Endothelial cell of umbilical vein (primary cell): Measurements from ENCODE around the gene CCN2. TPM values are rescaled to one million over a fixed set of nuclear protein-coding genes. Genes with fewer than 3 reads are reported as not detected.

ENCODE experiments used
- BruUV-seq: library from RNA; stranded (reverse); fragments of 400-500 nt; replicated peaks from 2 replicates; lab custom pipeline; 2021; lab: Mats Ljungman, UMichigan
- CTCF ChIA-PET: fragments of 300-600, 350-600 bp; sonication (Branson Sonifier 250); formaldehyde crosslinking; loops from one replicate; lab custom pipeline; 2021; ENCODE audit warnings: antibody characterized with exemption, inconsistent platforms; lab: Charles Lee
- POLR2A ChIA-PET: fragments of 300-600, 350-600 bp; sonication (Branson Sonifier 250); formaldehyde crosslinking; loops from one replicate; lab custom pipeline; 2021; ENCODE audit warnings: antibody characterized with exemption, inconsistent platforms; lab: Charles Lee
- DNase-seq: peaks from one replicate; pipeline ENCODE4 v3.0.0-alpha.2; 2011; ENCODE audit warnings: low read depth, low spot score
- FAIRE-seq: peaks from 2 replicates; lab custom pipeline; 2011; peaks lifted over from hg19 to GRCh38; lab: Jason Lieb, UNC
- H2AFZ ChIP-seq: 2 replicates; pipeline ENCODE4 v1.6.0; 2012; ENCODE audit warnings: low read depth, low read length, control low read depth, inconsistent platforms
- H3K27ac ChIP-seq: 2 replicates; pipeline ENCODE4 v1.5.1; 2011; ENCODE audit warnings: low read depth, mild to moderate bottlenecking, control low read depth, low read length, moderate library complexity; ENCODE audit not compliant: insufficient read depth
- H3K27me3 ChIP-seq, 2 experiments: 2 replicates each; pipeline versions ENCODE4 v1.6.0 to v1.6.1; 2011; ENCODE audit warnings: low read length in 2 of 2, mixed read lengths in 1 of 2; ENCODE audit not compliant: control insufficient read depth in 2 of 2, insufficient read depth in 2 of 2
- H3K36me3 ChIP-seq, 2 experiments: 2 replicates in 1 of 2; 3 replicates in 1 of 2; pipeline ENCODE4 v1.5.1; 2011; ENCODE audit warnings: low read length in 2 of 2, mild to moderate bottlenecking in 1 of 2, moderate library complexity in 1 of 2; ENCODE audit not compliant: control insufficient read depth in 2 of 2, insufficient read depth in 2 of 2; ENCODE audit errors: extremely low read depth in 1 of 2
- H3K4me1 ChIP-seq: 3 replicates; pipeline ENCODE4 v1.5.1; 2011; ENCODE audit warnings: mild to moderate bottlenecking, low read length; ENCODE audit not compliant: control insufficient read depth, insufficient read depth; ENCODE audit errors: extremely low read depth
- H3K4me2 ChIP-seq: 2 replicates; pipeline ENCODE4 v1.6.1; 2011; ENCODE audit warnings: low read length, control low read depth, mixed read lengths; ENCODE audit not compliant: insufficient read depth
- H3K4me3 ChIP-seq, 3 experiments: fragments of 200-600 bp in 1 of 3; sonication (generic), shearing (Covaris generic) in 1 of 3; replicated peaks in 1 of 3; 2 replicates each; pipeline ENCODE4 v1.5.1; 2011 to 2016; ENCODE audit warnings: control low read depth in 3 of 3, low read length in 3 of 3, mild to moderate bottlenecking in 2 of 3, inconsistent platforms in 1 of 3, low read depth in 1 of 3, moderate library complexity in 1 of 3; ENCODE audit not compliant: insufficient read depth in 1 of 3
- H3K79me2 ChIP-seq: 2 replicates; pipeline ENCODE4 v1.6.0; 2012; ENCODE audit warnings: low read length, inconsistent platforms; ENCODE audit not compliant: control insufficient read depth, insufficient read depth
- H3K9ac ChIP-seq: replicated peaks from 2 replicates; pipeline ENCODE3; 2011; ENCODE audit warnings: low read length, control low read depth; ENCODE audit not compliant: insufficient read depth; ENCODE audit errors: extremely low read depth
- H3K9me1 ChIP-seq: replicated peaks from 3 replicates; pipeline ENCODE4 v1.6.0; 2011; ENCODE audit warnings: mild to moderate bottlenecking, low read length; ENCODE audit not compliant: control insufficient read depth, insufficient read depth; ENCODE audit errors: extremely low read depth
- H3K9me3 ChIP-seq: replicated peaks from 2 replicates; pipeline ENCODE4 v1.5.1; 2012; ENCODE audit warnings: low read length, inconsistent platforms; ENCODE audit not compliant: control insufficient read depth, insufficient read depth
- H4K20me1 ChIP-seq: replicated peaks from 2 replicates; pipeline ENCODE3; 2011; ENCODE audit warnings: mild to moderate bottlenecking, low read length; ENCODE audit not compliant: control insufficient read depth, insufficient read depth; ENCODE audit errors: extremely low read depth
- CTCF ChIP-seq, 2 donors: IDR thresholded peaks; 1 replicate in 1 of 2; 2 replicates in 1 of 2; pipeline ENCODE4 v1.5.1; 2011; ENCODE audit warnings: low read length in 2 of 2, mild to moderate bottlenecking in 2 of 2, moderate library complexity in 2 of 2, control low read depth in 1 of 2, inconsistent platforms in 1 of 2, low read depth in 1 of 2; ENCODE audit not compliant: insufficient read depth in 1 of 2; ENCODE audit errors: extremely low read depth in 1 of 2
- EZH2 ChIP-seq: IDR thresholded peaks from 2 replicates; pipeline ENCODE4 v1.6.1; 2012; ENCODE audit warnings: borderline replicate concordance, low read depth, mild to moderate bottlenecking, moderate library complexity, low read length, inconsistent platforms; ENCODE audit not compliant: severe bottlenecking
- FOS ChIP-seq: IDR thresholded peaks from 2 replicates; pipeline ENCODE4 v1.6.1; 2011; ENCODE audit warnings: mild to moderate bottlenecking, low read length, moderate library complexity, borderline replicate concordance; ENCODE audit not compliant: insufficient read depth
- GATA2 ChIP-seq: IDR thresholded peaks from 2 replicates; pipeline ENCODE4 v1.7.0; 2011; ENCODE audit warnings: low read depth, mild to moderate bottlenecking, moderate library complexity, mixed read lengths, low read length; ENCODE audit not compliant: insufficient read length, insufficient read depth
- JUN ChIP-seq: IDR thresholded peaks from 2 replicates; pipeline ENCODE4 v1.6.1; 2011; ENCODE audit warnings: borderline replicate concordance, low read depth; ENCODE audit not compliant: insufficient read length, insufficient read depth
- MAX ChIP-seq: IDR thresholded peaks from 2 replicates; pipeline ENCODE4 v1.6.1; 2011; ENCODE audit not compliant: insufficient read depth, insufficient read length
- MYC ChIP-seq: IDR thresholded peaks from one replicate; pipeline ENCODE4 v1.6.1; 2011; ENCODE audit warnings: mild to moderate bottlenecking, low read depth, low read length
- POLR2A ChIP-seq: IDR thresholded peaks from 2 replicates; pipeline ENCODE4 v1.6.1; 2012; ENCODE audit warnings: low read depth, mild to moderate bottlenecking, control low read depth, low read length
- POLR2AphosphoS5 ChIP-seq: IDR thresholded peaks from 2 replicates; pipeline ENCODE4 v1.6.1; 2012; ENCODE audit warnings: low read depth, mild to moderate bottlenecking, control low read depth, low read length, moderate library complexity; ENCODE audit not compliant: insufficient read depth
- dilution Hi-C: fragments of 300-500 bp; cut with MboI; formaldehyde crosslinking; loops from one replicate; pipeline ENCODE4 v1.15.0; 2019; ENCODE audit warnings: low sequenced_read_pairs; ENCODE audit not compliant: extremely low pct_ligation_motif_present
- intact Hi-C: fragments of 100-400 bp; cut with micrococcal nuclease; formaldehyde crosslinking; loops from one replicate; pipeline ENCODE4 v1.10.0; 2022
- polyA plus RNA-seq, 4 experiments: library from polyadenylated mRNA; depleted of rRNA in 3 of 4; stranded (reverse) in 3 of 4; unstranded in 1 of 4; fragments of >200 nt; gene quantifications; 2 replicates each; pipeline versions ENCODE4 v1.2.1 to v1.2.3, GENCODE V29; 2011 to 2012; ENCODE audit warnings: missing spikeins in 1 of 4
- total RNA-seq: library from RNA; stranded (reverse); gene quantifications from 2 replicates; pipeline ENCODE4 v1.2.3, GENCODE V29; 2021

Gene CCN2
- total and polyA plus RNA-seq, 2 donors (not counting 3 experiments of a cell fraction or from before 2014, with no cell fraction given): 1,926 to 2,488 TPM

- Histone ChIP-seq H3K36me3 (no peaks in the 10 kb centered on the region), H4K20me1 (no peaks in the 10 kb centered on the region), H3K79me2 (no peaks in the 10 kb centered on the region), H3K4me2 (no peak overlapping the region), H3K27me3 (no peaks in the 10 kb centered on the region), H3K4me1 (no peaks in the 10 kb centered on the region), H3K9me3 (no peaks in the 10 kb centered on the region), H3K4me3 (no peak overlapping the region), H3K9me1 (no peaks in the 10 kb centered on the region), H3K9ac (no peak overlapping the region), H3K27ac (no peak overlapping the region), H2AFZ (no peak overlapping the region)
- dilution Hi-C loops: no loop called here
- DNase-seq: no peak
- intact Hi-C loops: no loop called here
- TF ChIP-seq POLR2A: no peak
- no peak for TF ChIP-seq GATA2
- TF ChIP-seq JUN: no peak
- TF ChIP-seq CTCF (IDR thresholded peaks at IDR 0.05; ENCODE audit: extremely low read depth in 1 of 2, insufficient read depth in 1 of 2, low read depth in 1 of 2, low read length in 2 of 2): no peak
- no peak for TF ChIP-seq FOS
- TF ChIP-seq POLR2AphosphoS5: no peak
- no peak for TF ChIP-seq EZH2
- no peak for TF ChIP-seq MAX
- TF ChIP-seq MYC: no peak
- no TSS peak for BruUV-seq
- ChIA-PET CTCF (interaction anchor here (1.4 kb wide), 1 partner anchor 21 kb away, joined by 3 read pairs; no protein-coding TSS in a partner anchor), POLR2A (no interaction called here)
- FAIRE-seq: no peak
Observed at GRCh38 chr6:131936156-131936555, 15.0 kb downstream of the CCN2 start.
